DND-41 (cell line): Measurements from ENCODE around the gene ZNF76.

Experiments used
- ATAC-seq: fragments of 200-7000 bp; cut with Tn5 transposase; 3 replicates; pipeline ENCODE4 v1.9.1; 2021; ENCODE audit warnings: low read depth; ENCODE audit not compliant: insufficient read depth
- DNase-seq: peaks from one replicate; pipeline ENCODE4 v3.0.0-alpha.2; 2020
- H2AFZ ChIP-seq: 2 replicates; pipeline ENCODE4 v1.6.0; 2012; ENCODE audit warnings: low read depth, low read length
- H3K27ac ChIP-seq: 2 replicates; pipeline ENCODE4 v1.5.1; 2012; ENCODE audit warnings: low read length, inconsistent platforms
- H3K27me3 ChIP-seq: fragments of 200-600 bp; sonication (generic); 2 replicates; pipeline ENCODE4 v1.6.0; 2012; ENCODE audit warnings: low read length, mild to moderate bottlenecking, inconsistent platforms; ENCODE audit not compliant: insufficient read depth, poor library complexity
- H3K36me3 ChIP-seq: 2 replicates; pipeline ENCODE4 v1.5.1; 2012; ENCODE audit warnings: low read length, inconsistent platforms; ENCODE audit not compliant: insufficient read depth
- H3K4me1 ChIP-seq: 2 replicates; pipeline ENCODE4 v1.5.1; 2012; ENCODE audit warnings: mild to moderate bottlenecking, low read length; ENCODE audit not compliant: insufficient read depth
- H3K4me2 ChIP-seq: 2 replicates; pipeline ENCODE4 v1.6.0; 2012; ENCODE audit warnings: mild to moderate bottlenecking, moderate library complexity, low read length, inconsistent platforms; ENCODE audit not compliant: insufficient read depth
- H3K4me3 ChIP-seq, 2 experiments: fragments of 200-600 bp in 1 of 2; shearing (Covaris generic) in 1 of 2; 2 replicates each; pipeline ENCODE4 v1.5.1; 2012 to 2016; ENCODE audit warnings: inconsistent platforms in 2 of 2, low read length in 2 of 2, mild to moderate bottlenecking in 2 of 2, low read depth in 1 of 2, moderate library complexity in 1 of 2
- H3K79me2 ChIP-seq: 2 replicates; pipeline ENCODE4 v1.6.0; 2012; ENCODE audit warnings: low read length, inconsistent platforms; ENCODE audit not compliant: insufficient read depth
- H3K9ac ChIP-seq: 2 replicates; pipeline ENCODE4 v1.6.0; 2012; ENCODE audit warnings: low read depth, mild to moderate bottlenecking, inconsistent platforms, low read length, moderate library complexity
- H3K9me3 ChIP-seq: 2 replicates; pipeline ENCODE4 v1.5.1; 2012; ENCODE audit warnings: low read length, moderate library complexity, mild to moderate bottlenecking, inconsistent platforms; ENCODE audit not compliant: insufficient read depth, severe bottlenecking
- H4K20me1 ChIP-seq: 2 replicates; pipeline ENCODE4 v1.6.0; 2012; ENCODE audit warnings: low read length; ENCODE audit not compliant: insufficient read depth
- EZH2 ChIP-seq: IDR thresholded peaks from 3 replicates; pipeline ENCODE4 v1.6.1; 2012; ENCODE audit warnings: borderline replicate concordance, low read depth, mild to moderate bottlenecking, moderate library complexity, low read length, inconsistent platforms; ENCODE audit not compliant: severe bottlenecking
- TF ChIP-seq, protein P1 (sequence below): IDR thresholded peaks from 2 replicates; pipeline ENCODE4 v1.5.1; 2012; ENCODE audit warnings: borderline replicate concordance, low read length, moderate library complexity, mild to moderate bottlenecking; ENCODE audit not compliant: poor library complexity, severe bottlenecking; ENCODE audit errors: extremely low read depth

The ZNF76 gene

DNA sequence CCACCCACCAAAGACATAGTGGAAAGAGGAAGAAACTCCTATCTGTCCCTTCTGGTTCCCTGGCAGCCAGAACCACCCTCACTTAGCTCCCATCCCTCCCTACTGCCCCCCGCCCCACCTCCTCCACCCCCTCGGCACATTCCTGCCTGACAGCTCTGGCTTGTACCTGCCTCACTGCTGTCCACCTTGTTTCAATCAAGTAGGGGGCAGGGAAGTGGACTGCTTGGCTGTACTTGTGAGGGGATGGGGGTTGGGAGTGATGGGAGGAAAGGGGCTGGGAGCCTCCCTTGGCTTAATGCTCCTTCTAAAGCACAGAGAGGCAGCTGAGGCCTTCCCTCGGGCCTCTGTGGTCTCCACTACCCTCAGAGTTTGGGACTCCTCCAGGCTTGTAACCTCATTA lies 22.1 kb upstream of the ZNF76 start:
- H3K4me2 ChIP-seq, result no peak overlapping the region
- DNase-seq (no peak), ATAC-seq (no peak)
- H3K9me3 ChIP-seq, result no peaks in the 10 kb centered on the region
- no peak overlapping the region for H2AFZ ChIP-seq
- H4K20me1 ChIP-seq, result peaks cover 25% of the 10 kb centered on the region
- no peaks in the 10 kb centered on the region for H3K27me3 ChIP-seq
- no peak overlapping the region for H3K4me3 ChIP-seq
- no peaks in the 10 kb centered on the region; the same call in 1 of the 2 replicates for H3K36me3 ChIP-seq
- no peak overlapping the region for H3K9ac ChIP-seq
- H3K4me1 ChIP-seq, result no peaks in the 10 kb centered on the region
- H3K79me2 ChIP-seq, result no peaks in the 10 kb centered on the region
- TF ChIP-seq, protein P1, sequence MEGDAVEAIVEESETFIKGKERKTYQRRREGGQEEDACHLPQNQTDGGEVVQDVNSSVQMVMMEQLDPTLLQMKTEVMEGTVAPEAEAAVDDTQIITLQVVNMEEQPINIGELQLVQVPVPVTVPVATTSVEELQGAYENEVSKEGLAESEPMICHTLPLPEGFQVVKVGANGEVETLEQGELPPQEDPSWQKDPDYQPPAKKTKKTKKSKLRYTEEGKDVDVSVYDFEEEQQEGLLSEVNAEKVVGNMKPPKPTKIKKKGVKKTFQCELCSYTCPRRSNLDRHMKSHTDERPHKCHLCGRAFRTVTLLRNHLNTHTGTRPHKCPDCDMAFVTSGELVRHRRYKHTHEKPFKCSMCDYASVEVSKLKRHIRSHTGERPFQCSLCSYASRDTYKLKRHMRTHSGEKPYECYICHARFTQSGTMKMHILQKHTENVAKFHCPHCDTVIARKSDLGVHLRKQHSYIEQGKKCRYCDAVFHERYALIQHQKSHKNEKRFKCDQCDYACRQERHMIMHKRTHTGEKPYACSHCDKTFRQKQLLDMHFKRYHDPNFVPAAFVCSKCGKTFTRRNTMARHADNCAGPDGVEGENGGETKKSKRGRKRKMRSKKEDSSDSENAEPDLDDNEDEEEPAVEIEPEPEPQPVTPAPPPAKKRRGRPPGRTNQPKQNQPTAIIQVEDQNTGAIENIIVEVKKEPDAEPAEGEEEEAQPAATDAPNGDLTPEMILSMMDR, result no peak
- TF ChIP-seq EZH2, result no peak
- no peak overlapping the region for H3K27ac ChIP-seq

- DNase-seq (no peak), ATAC-seq (no peak)
- H3K4me1 ChIP-seq, result no peaks in the 10 kb centered on the region
- no peak overlapping the region for H3K9ac ChIP-seq
- no peak overlapping the region for H2AFZ ChIP-seq
- H3K4me2 ChIP-seq, result no peak overlapping the region
- H3K79me2 ChIP-seq, result no peaks in the 10 kb centered on the region
- no peak for TF ChIP-seq EZH2
- TF ChIP-seq, protein P1, result no peak
- no peak overlapping the region for H3K27ac ChIP-seq
- H3K27me3 ChIP-seq, result no peaks in the 10 kb centered on the region
- no peaks in the 10 kb centered on the region; the same call in 1 of the 2 replicates for H3K36me3 ChIP-seq
- peaks cover 30% of the 10 kb centered on the region; the same call in 1 of the 2 replicates for H4K20me1 ChIP-seq
- no peak overlapping the region for H3K4me3 ChIP-seq
- H3K9me3 ChIP-seq, result no peaks in the 10 kb centered on the region
Measured at GRCh38 chr6:35238843-35239289, 20.7 kb upstream of the ZNF76 start.

DNA sequence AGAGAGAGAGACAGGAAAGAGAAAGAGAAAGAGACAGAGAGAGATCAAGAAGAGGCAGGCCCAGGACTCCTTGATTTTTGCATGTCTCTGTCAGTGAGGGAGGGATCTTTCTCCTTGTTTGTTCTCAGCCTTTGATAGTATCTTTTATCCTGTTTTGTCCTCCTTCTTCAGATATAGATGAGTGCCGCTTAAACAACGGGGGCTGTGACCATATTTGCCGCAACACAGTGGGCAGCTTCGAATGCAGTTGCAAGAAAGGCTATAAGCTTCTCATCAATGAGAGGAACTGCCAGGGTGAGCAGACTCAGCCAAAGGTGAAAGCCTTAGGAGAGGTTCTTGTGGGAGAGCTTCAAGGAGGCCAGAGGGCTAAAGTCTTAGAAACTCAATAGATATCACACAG lies 20.0 kb upstream of the ZNF76 start:
- peaks cover 30% of the 10 kb centered on the region; the same call in 1 of the 2 replicates for H4K20me1 ChIP-seq
- DNase-seq (no peak), ATAC-seq (no peak)
- H3K27me3 ChIP-seq, result no peaks in the 10 kb centered on the region
- no peaks in the 10 kb centered on the region for H3K79me2 ChIP-seq
- no peak overlapping the region for H3K9ac ChIP-seq
- no peak overlapping the region for H3K4me3 ChIP-seq
- TF ChIP-seq, protein P1, result no peak
- TF ChIP-seq EZH2, result no peak
- H2AFZ ChIP-seq, result no peak overlapping the region
- H3K4me2 ChIP-seq, result no peak overlapping the region
- no peaks in the 10 kb centered on the region for H3K9me3 ChIP-seq
- H3K27ac ChIP-seq, result no peak overlapping the region
- H3K36me3 ChIP-seq, result peaks cover 3% of the 10 kb centered on the region
- H3K4me1 ChIP-seq, result no peaks in the 10 kb centered on the region
